Thyroid gland (tissue), 4 donors: Measurements from ENCODE around the gene IMMT. TPM values are rescaled to one million over a fixed set of nuclear protein-coding genes. Genes with fewer than 3 reads are reported as not detected.

Experiments
- DNase-seq, 2 donors: peaks; one replicate each; pipeline ENCODE4 v3.0.0-alpha.2; 2019
- H3K27ac ChIP-seq, 3 donors: fragments of 200-600 bp; sonication (generic); 1 replicate in 2 of 3; 2 replicates in 1 of 3; pipeline ENCODE4 v1.5.1; 2016 to 2019; ENCODE audit warnings: mild to moderate bottlenecking in 1 of 3, moderate library complexity in 1 of 3
- H3K27me3 ChIP-seq: fragments of 200-600 bp; sonication (generic); one replicate; pipeline ENCODE4 v1.5.1; 2019
- H3K36me3 ChIP-seq, 2 donors: fragments of 200-600 bp; sonication (generic); one replicate each; pipeline ENCODE4 v1.5.1; 2016 to 2019
- H3K4me1 ChIP-seq, 2 donors: fragments of 200-600 bp; sonication (generic); one replicate each; pipeline ENCODE4 v1.5.1; 2017 to 2019
- H3K4me3 ChIP-seq, 3 donors: fragments of 200-600 bp; sonication (generic); replicated peaks in 1 of 3; 1 replicate in 2 of 3; 2 replicates in 1 of 3; pipeline ENCODE4 v1.5.1; 2016; ENCODE audit warnings: mild to moderate bottlenecking in 1 of 3
- H3K9me3 ChIP-seq: fragments of 200-600 bp; sonication (generic); one replicate; pipeline ENCODE4 v1.5.1; 2017
- CTCF ChIP-seq, 6 experiments: fragments of 200-600 bp in 3 of 6; fragments of 450-650 bp in 3 of 6; sonication (generic) in 3 of 6; IDR thresholded peaks; one replicate each; pipeline ENCODE4 v1.5.1; 2016 to 2019; ENCODE audit warnings: antibody characterized with exemption in 6 of 6, mild to moderate bottlenecking in 2 of 6, inconsistent platforms in 1 of 6, moderate library complexity in 1 of 6
- POLR2A ChIP-seq, 2 donors: fragments of 450-650 bp; IDR thresholded peaks; one replicate each; pipeline ENCODE4 v1.6.1; 2017; ENCODE audit warnings: antibody characterized with exemption in 2 of 2, mild to moderate bottlenecking in 2 of 2, moderate library complexity in 1 of 2
- WGBS, 2 donors: methylation state at CpG; one replicate each; pipeline ENCODE4 v1.1.5; 2017; 5-methylcytosine and 5-hydroxymethylcytosine counted together
- intact Hi-C: fragments of 100-400 bp; cut with DNase I; formaldehyde crosslinking; loops from one replicate; pipeline ENCODE4 v1.15.1; 2023
- total RNA-seq, 4 donors: library from RNA; depleted of rRNA; stranded (reverse); fragments of >200 nt; gene quantifications; one replicate each; pipeline ENCODE4 v1.2.3, GENCODE V29; 2016

Gene IMMT
- total RNA-seq, 4 donors from 2014 or later, result 54.0 to 88.2 (median 67.1) TPM

- H3K36me3 ChIP-seq, result peaks cover 27 to 38% of the 10 kb centered on the region in 2 donors
- TF ChIP-seq POLR2A (IDR thresholded peaks at IDR 0.05) (no peak), CTCF (IDR thresholded peaks at IDR 0.05) (no peak)
- 28 to 32% methylated on average over 2 of the region's 2 CpGs for WGBS, 2 donors
Observed at GRCh38 chr2:86211796-86212188, 16.5 kb upstream of the IMMT start.

DNA sequence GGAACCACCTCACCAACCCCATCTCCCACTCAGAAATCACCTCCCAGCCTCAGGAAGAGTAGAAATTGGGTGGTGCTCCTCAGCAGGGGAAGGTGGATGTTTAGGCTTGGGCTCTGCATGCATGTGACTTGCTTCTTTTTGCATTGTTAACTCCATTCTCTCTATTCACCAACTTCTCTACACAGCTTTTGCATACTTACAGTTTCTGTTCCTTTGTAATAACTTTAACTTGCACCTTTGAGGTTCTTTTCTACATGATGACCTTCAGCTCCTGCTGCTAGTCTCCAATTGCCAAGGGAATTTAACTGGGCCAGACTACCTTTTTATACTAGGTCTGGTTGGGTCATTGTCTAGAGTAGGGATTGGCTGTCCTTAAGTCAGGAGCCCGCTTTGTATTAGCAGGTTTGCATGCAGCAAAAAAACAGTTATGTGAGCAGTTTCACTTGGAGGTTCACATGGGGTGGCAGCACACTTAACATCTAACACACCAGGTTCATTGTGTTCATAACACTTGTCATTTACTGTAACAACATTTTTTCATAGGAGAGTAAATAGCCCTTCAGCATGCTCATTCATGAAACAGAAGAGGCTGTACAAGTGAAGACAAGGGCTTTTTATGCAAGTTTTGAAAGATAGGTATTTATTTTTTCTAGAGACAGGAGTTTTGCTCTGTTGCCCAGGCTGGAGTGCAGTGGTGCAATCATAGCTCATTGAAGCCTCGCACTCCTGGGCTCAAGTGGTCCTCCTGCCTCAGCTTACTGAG, 16.0 kb upstream of the IMMT start:
- WGBS, 2 donors, result 40 to 43% methylated on average over 2 of the region's 2 CpGs
- TF ChIP-seq POLR2A (IDR thresholded peaks at IDR 0.05), result no peak
- Histone ChIP-seq H3K9me3 (no peaks in the 10 kb centered on the region), H3K27me3 (no peaks in the 10 kb centered on the region), H3K4me1 (peaks cover 16 to 18% of the 10 kb centered on the region in 2 donors), H3K36me3 (peaks cover 33 to 43% of the 10 kb centered on the region in 2 donors), H3K4me3 (no peak overlapping the region), H3K27ac (peak overlapping the region in 1 of 3 donors; percentile 18)
- intact Hi-C loops, result no loop called here
- peak; percentile 86 to 87 for DNase-seq

More at GRCh38 chr2:86211796-86212188, 16.5 kb upstream of the IMMT start:
- Histone ChIP-seq H3K4me3 (no peak overlapping the region), H3K27me3 (no peaks in the 10 kb centered on the region), H3K9me3 (no peaks in the 10 kb centered on the region), H3K4me1 (peaks cover 16 to 18% of the 10 kb centered on the region in 2 donors), H3K27ac (no peak overlapping the region)
- intact Hi-C loops, result no loop called here
- DNase-seq, result no peak

DNA sequence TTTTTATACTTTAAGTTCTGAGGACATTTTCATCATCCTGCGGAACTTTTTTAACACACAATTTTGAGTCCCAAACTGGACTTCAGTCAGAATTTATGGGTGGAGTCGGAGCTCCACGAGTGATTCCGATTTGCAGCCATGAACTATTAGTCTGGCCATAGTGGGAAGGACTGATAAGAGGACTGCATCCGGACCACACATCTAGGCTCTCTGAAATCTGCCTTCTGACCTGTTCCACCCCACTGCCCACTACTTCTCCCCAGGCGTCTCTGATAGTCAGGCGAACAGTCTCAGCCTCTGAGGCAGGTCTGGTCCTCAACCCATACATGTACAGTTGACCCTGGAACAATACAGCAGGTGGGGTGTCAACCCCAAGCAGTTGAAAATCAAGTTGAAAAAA, 9.2 kb upstream of the IMMT start:
- no peaks in the 10 kb centered on the region for H3K27me3 ChIP-seq
- TF ChIP-seq CTCF (IDR thresholded peaks at IDR 0.05) (no peak), POLR2A (IDR thresholded peaks at IDR 0.05) (no peak)
- no peaks in the 10 kb centered on the region for H3K9me3 ChIP-seq
- DNase-seq, result no peak
- peaks cover 25 to 29% of the 10 kb centered on the region in 2 donors for H3K36me3 ChIP-seq
- intact Hi-C loops, result no loop called here
- no peak overlapping the region for H3K27ac ChIP-seq
- WGBS, 2 donors, result 73 to 80% methylated on average over 7 of the region's 7 CpGs
- H3K4me1 ChIP-seq, result peaks cover 0 to 4% of the 10 kb centered on the region in 2 donors
- no peak overlapping the region for H3K4me3 ChIP-seq

GRCh38 chr2:86203614-86204013, 8.4 kb upstream of the IMMT start:
- WGBS, 2 donors, result 93 to 100% methylated on average over 1 of the region's 1 CpG
- Histone ChIP-seq H3K36me3 (peaks cover 21 to 25% of the 10 kb centered on the region in 2 donors), H3K27me3 (no peaks in the 10 kb centered on the region), H3K4me3 (no peak overlapping the region), H3K27ac (no peak overlapping the region), H3K9me3 (no peaks in the 10 kb centered on the region), H3K4me1 (peaks cover 5 to 8% of the 10 kb centered on the region in 2 donors)
- TF ChIP-seq POLR2A (IDR thresholded peaks at IDR 0.05), result no peak
- no peak for TF ChIP-seq CTCF (IDR thresholded peaks at IDR 0.05)
- DNase-seq, result no peak
- intact Hi-C loops, result no loop called here

DNA sequence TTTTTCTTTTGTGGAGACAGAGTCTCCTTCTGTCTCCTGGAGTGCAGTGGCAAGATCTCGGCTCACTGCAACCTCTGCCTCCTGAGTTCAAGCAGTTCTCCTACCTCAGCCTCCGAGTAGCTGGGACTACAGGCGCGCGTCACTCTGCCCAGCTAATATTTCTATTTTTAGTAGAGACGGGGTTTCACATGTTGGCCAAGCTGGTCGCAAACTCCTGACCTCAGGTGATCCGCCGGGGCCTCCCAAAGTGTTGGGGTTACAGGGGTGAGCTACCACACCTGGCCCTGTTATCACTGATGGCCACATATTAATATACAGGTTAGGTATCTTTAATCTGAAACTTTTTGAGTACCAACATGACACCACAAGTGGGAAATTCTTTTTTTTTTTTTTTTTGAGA, 7.4 kb upstream of the IMMT start:
- Histone ChIP-seq H3K4me1 (peaks cover 5 to 8% of the 10 kb centered on the region in 2 donors), H3K27me3 (no peaks in the 10 kb centered on the region), H3K27ac (no peak overlapping the region), H3K36me3 (peaks cover 13 to 16% of the 10 kb centered on the region in 2 donors), H3K9me3 (no peaks in the 10 kb centered on the region), H3K4me3 (no peak overlapping the region)
- 85% methylated on average over 9 of the region's 9 CpGs for WGBS, 2 donors
- intact Hi-C loops, result no loop called here
- no peak for DNase-seq
- no peak for TF ChIP-seq POLR2A (IDR thresholded peaks at IDR 0.05)
- TF ChIP-seq CTCF (IDR thresholded peaks at IDR 0.05), result no peak
